A673 (cell line): ENCODE data around the gene DDA1. TPM values are rescaled to one million over a fixed set of nuclear protein-coding genes. Genes with fewer than 3 reads are reported as not detected.
A peak's percentile ranks its signal among the peaks of the same experiment; 100 is the strongest.

Experiments used
- BruUV-seq: library from RNA; stranded (reverse); fragments of 400-500 nt; replicated peaks from 2 replicates; lab custom pipeline; 2021; lab: Mats Ljungman, UMichigan
- CTCF ChIA-PET: fragments of 300-600 bp; sonication (Branson Sonifier 250); formaldehyde crosslinking; loops from one replicate; lab custom pipeline; 2022; ENCODE audit warnings: antibody characterized with exemption; lab: Charles Lee
- POLR2A ChIA-PET: fragments of 300-600 bp; sonication (Branson Sonifier 250); formaldehyde crosslinking; loops from one replicate; lab custom pipeline; 2022; ENCODE audit warnings: antibody characterized with exemption; ENCODE audit not compliant: low non-redundant PET; lab: Charles Lee
- DNase-seq: peaks from one replicate; pipeline ENCODE4 v3.0.0-alpha.2; 2015; ENCODE audit warnings: low spot score
- H3K27ac ChIP-seq: fragments of 200-600 bp; sonication (generic); 2 replicates; pipeline ENCODE4 v1.5.1; 2016; ENCODE audit warnings: mixed run types, low read depth, mild to moderate bottlenecking, mixed read lengths, antibody characterized with exemption, low read length; ENCODE audit not compliant: poor library complexity, severe bottlenecking
- H3K27me3 ChIP-seq: fragments of 200-600 bp; sonication (generic); replicated peaks from 2 replicates; pipeline ENCODE4 v1.6.1; 2017; ENCODE audit warnings: mixed run types, low read depth, mild to moderate bottlenecking, mixed read lengths, antibody characterized with exemption, low read length; ENCODE audit not compliant: insufficient read depth, poor library complexity
- H3K36me3 ChIP-seq: fragments of 200-600 bp; sonication (generic); 2 replicates; pipeline ENCODE4 v1.6.1; 2016; ENCODE audit warnings: mixed run types, mild to moderate bottlenecking, mixed read lengths, antibody characterized with exemption, low read length; ENCODE audit not compliant: insufficient read depth, poor library complexity, severe bottlenecking
- H3K4me1 ChIP-seq: fragments of 200-600 bp; sonication (generic); 2 replicates; pipeline ENCODE4 v1.6.1; 2017; ENCODE audit warnings: mixed run types, mild to moderate bottlenecking, mixed read lengths, antibody characterized with exemption, low read length; ENCODE audit not compliant: insufficient read depth, poor library complexity, severe bottlenecking
- H3K4me3 ChIP-seq: fragments of 200-600 bp; sonication (generic); 2 replicates; pipeline ENCODE4 v1.5.1; 2016; ENCODE audit warnings: low read depth, mixed run types, mild to moderate bottlenecking, mixed read lengths, low read length; ENCODE audit not compliant: poor library complexity, severe bottlenecking
- H3K9me3 ChIP-seq: fragments of 200-600 bp; sonication (generic); 2 replicates; pipeline ENCODE4 v1.6.1; 2016; ENCODE audit warnings: mixed run types, low read depth, mild to moderate bottlenecking, mixed read lengths, antibody characterized with exemption, low read length; ENCODE audit not compliant: poor library complexity, severe bottlenecking
- EZH2 ChIP-seq: fragments of 200-600 bp; sonication (generic); IDR thresholded peaks from 2 replicates; pipeline ENCODE4 v1.6.1; 2017; ENCODE audit warnings: borderline replicate concordance, low read depth, mild to moderate bottlenecking, mixed read lengths, antibody characterized with exemption, low read length; ENCODE audit not compliant: poor library complexity, severe bottlenecking
- intact Hi-C: fragments of 100-400 bp; cut with micrococcal nuclease; formaldehyde crosslinking; loops from one replicate; pipeline ENCODE4 v1.10.0; 2022; ENCODE audit not compliant: unreplicated experiment
- total RNA-seq: library from RNA; stranded (reverse); gene quantifications from 2 replicates; pipeline ENCODE4 v1.2.3, GENCODE V29; 2021
- TF ChIP-seq, protein P1 (sequence below): fragments of 300-800, 200-600 bp; sonication (generic); conservative IDR thresholded peaks from 2 replicates; pipeline ENCODE4 v1.5.1; 2017; ENCODE audit warnings: low read depth, mild to moderate bottlenecking, antibody characterized with exemption, low read length, moderate library complexity, mixed read lengths

The DDA1 gene
- total RNA-seq, 1 experiment from 2014 or later: 68.5 TPM

DNA sequence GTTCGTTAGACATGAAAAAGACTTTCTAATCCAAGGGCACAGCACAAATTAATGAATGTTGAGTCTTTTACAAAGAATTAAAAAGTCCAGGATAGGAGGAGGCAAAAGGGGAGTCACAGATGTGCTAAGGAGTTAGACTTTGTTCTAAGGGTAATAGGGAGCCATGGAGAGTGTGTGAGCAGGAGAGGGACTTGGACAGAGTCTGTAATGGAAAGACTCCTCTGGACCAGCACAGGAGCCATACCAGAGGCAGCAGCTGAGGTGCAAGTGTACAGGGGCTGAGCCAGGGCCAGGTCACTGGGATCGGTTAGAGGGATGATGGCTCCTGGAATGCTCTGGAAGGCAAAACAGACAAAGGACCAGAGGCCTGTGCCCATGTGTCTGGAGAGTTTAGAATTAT is 38.5 kb downstream of the DDA1 start:
- Histone ChIP-seq H3K27me3 (no peaks in the 10 kb centered on the region), H3K27ac (no peak overlapping the region), H3K4me3 (no peak overlapping the region), H3K9me3 (no peaks in the 10 kb centered on the region), H3K4me1 (no peaks in the 10 kb centered on the region), H3K36me3 (no peaks in the 10 kb centered on the region)
- CTCF ChIA-PET: interaction anchor here (0.6 to 1.7 kb wide), 3 partner anchors 9 to 426 kb away, joined by 3 to 12 read pairs (median 5); no protein-coding TSS in a partner anchor
- BruUV-seq: no TSS peak
- POLR2A ChIA-PET: no interaction called here
- intact Hi-C loops: loop anchor here (5.0 kb wide), 1 partner anchor 119 kb away; no protein-coding TSS in a partner anchor
- DNase-seq: no peak
- TF ChIP-seq EZH2: no peak
- TF ChIP-seq, protein P1, sequence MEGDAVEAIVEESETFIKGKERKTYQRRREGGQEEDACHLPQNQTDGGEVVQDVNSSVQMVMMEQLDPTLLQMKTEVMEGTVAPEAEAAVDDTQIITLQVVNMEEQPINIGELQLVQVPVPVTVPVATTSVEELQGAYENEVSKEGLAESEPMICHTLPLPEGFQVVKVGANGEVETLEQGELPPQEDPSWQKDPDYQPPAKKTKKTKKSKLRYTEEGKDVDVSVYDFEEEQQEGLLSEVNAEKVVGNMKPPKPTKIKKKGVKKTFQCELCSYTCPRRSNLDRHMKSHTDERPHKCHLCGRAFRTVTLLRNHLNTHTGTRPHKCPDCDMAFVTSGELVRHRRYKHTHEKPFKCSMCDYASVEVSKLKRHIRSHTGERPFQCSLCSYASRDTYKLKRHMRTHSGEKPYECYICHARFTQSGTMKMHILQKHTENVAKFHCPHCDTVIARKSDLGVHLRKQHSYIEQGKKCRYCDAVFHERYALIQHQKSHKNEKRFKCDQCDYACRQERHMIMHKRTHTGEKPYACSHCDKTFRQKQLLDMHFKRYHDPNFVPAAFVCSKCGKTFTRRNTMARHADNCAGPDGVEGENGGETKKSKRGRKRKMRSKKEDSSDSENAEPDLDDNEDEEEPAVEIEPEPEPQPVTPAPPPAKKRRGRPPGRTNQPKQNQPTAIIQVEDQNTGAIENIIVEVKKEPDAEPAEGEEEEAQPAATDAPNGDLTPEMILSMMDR: no peak

- H3K36me3 ChIP-seq: no peaks in the 10 kb centered on the region
- no peak for TF ChIP-seq EZH2
- TF ChIP-seq, protein P1: no peak
- ChIA-PET POLR2A (interaction anchor here (0.5 to 0.6 kb wide), 2 partner anchors 93 to 94 kb away, joined by 4 to 6 read pairs; no protein-coding TSS in a partner anchor), CTCF (interaction anchor here (1.1 to 1.7 kb wide), 2 partner anchors 10 to 37 kb away, joined by 3 to 5 read pairs; no protein-coding TSS in a partner anchor)
- H3K27ac ChIP-seq: no peak overlapping the region
- no peaks in the 10 kb centered on the region for H3K4me1 ChIP-seq
- intact Hi-C loops: loop anchor here (5.0 kb wide), 1 partner anchor 119 kb away; no protein-coding TSS in a partner anchor
- H3K9me3 ChIP-seq: no peaks in the 10 kb centered on the region
- DNase-seq: peak; percentile 88
- no peaks in the 10 kb centered on the region for H3K27me3 ChIP-seq
- peak overlapping the region; percentile 1 for H3K4me3 ChIP-seq
- no TSS peak for BruUV-seq
These were observed 39.3 kb downstream of the DDA1 start for GRCh38 chr19:17348700-17349099.

- ChIA-PET CTCF (no interaction called here), POLR2A (no interaction called here)
- no peaks in the 10 kb centered on the region for H3K27me3 ChIP-seq
- no TSS peak for BruUV-seq
- H3K27ac ChIP-seq: no peak overlapping the region
- H3K9me3 ChIP-seq: no peaks in the 10 kb centered on the region
- H3K4me1 ChIP-seq: no peaks in the 10 kb centered on the region
- no peak overlapping the region for H3K4me3 ChIP-seq
- TF ChIP-seq EZH2: no peak
- TF ChIP-seq, protein P1: no peak
- DNase-seq: no peak
- no peaks in the 10 kb centered on the region for H3K36me3 ChIP-seq
- intact Hi-C loops: no loop called here
These were observed 42.6 kb downstream of the DDA1 start for GRCh38 chr19:17351815-17352435.
